KBM-7 (cell line): Measurements from ENCODE around the gene CYGB.
"Not testable (repeated sequence)": the region's sequence is repeated elsewhere in the genome, so short reads cannot be mapped to it uniquely, and the experiment has no call there.

Experiments used
- DNase-seq: peaks from one replicate; pipeline ENCODE4 v3.0.0-alpha.2; 2015
- in situ Hi-C: fragments of 300-500 bp; cut with MboI; formaldehyde crosslinking; loops from 2 replicates; pipeline ENCODE4 v1.14.3; 2020; ENCODE audit warnings: low sequenced_read_pairs, low pct_unique_long_range_greater_than_20kb, mixed read lengths

CYGB gene

DNA sequence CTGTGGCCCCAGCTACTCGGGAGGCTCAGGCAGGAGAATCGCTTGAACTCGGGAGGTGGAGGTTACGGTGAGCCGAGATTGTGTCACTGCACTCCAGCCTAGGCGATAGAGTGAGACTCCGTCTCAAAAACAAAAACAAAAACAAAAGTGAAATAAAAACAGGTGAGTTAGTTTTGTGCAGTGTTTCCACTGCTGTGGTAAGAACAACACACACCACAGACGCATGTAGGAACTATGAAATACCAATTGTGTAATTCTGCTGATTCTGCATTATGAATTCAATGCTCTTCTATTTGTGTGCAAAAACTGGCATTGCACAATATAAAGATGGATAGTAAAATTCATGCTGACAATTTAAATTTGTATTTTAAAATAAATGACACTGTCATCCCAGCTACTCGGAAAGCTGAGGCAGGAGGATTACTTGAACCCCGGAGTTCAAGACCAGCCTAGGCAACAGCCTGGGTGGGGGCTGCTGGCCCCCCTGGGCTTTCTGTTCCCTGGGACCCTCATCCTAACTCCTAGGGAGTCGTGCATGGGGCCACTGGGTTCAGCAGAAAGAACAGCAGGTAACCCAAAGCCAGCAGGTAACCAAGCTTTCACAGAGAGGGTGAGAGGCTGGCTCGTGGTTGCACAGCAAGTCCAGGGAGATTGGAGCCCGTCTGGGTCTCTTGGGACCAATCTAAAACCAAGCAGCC, 25.7 kb downstream of the CYGB start:
- in situ Hi-C loops = no loop called here

DNA sequence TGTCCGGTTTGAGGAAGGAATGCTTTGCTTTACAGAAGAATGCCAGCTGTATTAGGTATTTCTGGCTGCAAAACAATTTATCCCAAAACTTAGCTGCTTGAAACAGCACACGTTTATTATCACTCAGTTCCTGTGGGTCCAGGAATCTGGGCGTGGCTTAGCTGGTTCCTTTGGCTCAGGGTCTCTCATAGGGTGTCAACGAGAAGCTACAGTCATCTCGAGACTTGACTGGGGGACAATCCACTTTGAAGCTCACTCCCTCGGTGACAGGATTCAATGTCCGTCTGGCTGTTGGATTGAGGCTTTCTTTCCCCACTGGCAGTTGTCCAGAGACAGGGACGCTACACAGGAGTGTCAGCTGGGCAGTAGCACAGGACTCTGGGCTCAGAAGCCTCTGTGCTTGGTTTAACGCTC, 26.7 kb downstream of the CYGB start:
- in situ Hi-C loops = no loop called here
- no peak for DNase-seq

More for the DNA sequence above, 25.7 kb downstream of the CYGB start:
- no peak for DNase-seq

DNA sequence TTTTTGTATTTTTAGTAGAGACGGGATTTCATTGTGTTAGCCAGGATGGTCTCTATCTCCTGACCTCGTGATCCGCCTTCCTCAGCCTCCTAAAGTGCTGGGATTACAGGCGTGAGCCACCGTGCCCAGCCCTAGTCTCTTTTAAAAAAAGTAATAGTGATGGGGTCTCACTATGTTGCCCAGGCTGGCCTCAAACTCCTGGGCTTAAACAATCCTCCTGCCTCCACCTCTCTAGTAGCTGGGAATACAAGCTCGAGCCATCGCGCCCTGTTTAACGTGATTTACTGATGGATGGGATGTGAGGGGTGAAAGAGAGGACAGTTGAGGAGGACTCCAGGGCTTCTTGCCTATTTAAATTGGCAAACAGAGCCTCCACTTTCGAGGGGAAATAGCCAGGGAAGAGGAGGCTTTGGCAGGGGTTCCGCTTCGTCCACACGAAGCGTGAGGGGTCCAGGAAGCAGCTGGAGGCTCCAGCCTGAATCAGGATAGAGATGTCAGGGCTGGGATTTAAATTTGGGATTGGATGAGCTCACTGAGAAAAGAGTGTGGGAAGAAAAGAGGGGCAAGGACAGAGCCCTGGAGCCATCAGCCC, 28.9 kb downstream of the CYGB start:
- in situ Hi-C loops, DNase-seq: not testable (repeated sequence)

DNA sequence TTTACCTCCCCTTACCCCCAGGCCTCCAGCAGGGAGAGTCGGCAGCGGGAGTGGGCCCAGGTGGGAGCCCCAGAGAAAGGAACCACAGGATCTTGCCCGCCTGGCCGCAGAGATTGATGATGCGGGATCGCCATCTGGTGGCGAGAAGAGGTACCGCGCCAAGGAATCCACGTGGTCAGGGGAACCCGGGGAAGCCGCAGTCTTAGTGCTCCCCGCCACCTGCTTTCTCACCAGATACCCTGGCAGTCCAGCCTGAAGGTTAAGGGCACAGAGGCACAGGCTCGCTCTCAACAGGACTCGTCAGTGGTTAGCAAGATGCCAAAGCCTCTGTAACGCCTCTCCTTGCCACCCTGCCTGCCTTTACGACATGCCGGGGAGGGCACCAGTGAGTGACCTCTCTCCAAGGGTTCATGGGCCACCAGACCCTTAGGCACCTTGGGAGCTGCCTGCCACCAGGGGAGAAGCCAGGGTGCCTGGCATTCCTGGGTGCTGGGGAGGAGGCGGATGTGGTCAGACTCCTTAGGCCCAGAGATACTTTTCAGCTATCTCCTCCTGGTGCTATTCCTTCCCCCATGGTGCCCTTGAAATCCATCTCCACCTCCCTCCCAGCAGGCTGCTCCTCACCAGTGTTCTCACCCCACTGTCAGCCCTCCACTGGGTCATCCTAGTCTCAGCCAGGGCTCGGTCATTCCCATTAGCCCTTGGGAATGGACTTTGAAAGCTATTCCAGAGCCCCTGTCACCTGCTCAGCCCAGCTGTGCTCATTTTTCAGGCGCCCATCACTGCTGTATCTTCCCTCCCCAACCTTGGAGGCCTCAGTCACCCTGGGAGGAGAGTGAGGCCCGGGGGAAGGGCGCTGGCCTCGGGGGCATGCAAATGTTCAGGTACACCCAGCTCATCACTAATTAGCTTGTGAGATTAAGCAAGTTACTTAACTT, 30.8 kb downstream of the CYGB start:
- in situ Hi-C loops = no loop called here
- peak; percentile 86 for DNase-seq

DNA sequence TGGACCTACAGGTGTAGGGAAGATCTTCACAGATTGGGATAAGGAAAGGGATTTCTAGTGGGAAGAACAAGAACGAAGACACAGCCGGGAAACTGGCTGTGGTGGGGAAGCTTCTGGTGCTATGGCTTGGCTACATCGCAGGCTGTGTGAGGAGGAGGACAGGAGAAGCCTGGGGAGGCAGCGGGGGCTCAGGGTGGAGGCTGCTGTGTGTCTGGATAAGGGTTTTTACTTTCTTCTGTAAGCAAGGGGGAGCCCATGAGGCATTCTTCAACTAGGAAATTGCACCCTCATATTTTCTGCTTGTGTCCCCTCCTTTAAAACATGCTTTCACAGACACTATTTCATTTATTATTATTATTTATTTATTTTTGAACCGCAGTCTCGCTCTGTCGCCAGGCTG, 33.4 kb downstream of the CYGB start:
- in situ Hi-C loops = no loop called here
- no peak for DNase-seq

DNA sequence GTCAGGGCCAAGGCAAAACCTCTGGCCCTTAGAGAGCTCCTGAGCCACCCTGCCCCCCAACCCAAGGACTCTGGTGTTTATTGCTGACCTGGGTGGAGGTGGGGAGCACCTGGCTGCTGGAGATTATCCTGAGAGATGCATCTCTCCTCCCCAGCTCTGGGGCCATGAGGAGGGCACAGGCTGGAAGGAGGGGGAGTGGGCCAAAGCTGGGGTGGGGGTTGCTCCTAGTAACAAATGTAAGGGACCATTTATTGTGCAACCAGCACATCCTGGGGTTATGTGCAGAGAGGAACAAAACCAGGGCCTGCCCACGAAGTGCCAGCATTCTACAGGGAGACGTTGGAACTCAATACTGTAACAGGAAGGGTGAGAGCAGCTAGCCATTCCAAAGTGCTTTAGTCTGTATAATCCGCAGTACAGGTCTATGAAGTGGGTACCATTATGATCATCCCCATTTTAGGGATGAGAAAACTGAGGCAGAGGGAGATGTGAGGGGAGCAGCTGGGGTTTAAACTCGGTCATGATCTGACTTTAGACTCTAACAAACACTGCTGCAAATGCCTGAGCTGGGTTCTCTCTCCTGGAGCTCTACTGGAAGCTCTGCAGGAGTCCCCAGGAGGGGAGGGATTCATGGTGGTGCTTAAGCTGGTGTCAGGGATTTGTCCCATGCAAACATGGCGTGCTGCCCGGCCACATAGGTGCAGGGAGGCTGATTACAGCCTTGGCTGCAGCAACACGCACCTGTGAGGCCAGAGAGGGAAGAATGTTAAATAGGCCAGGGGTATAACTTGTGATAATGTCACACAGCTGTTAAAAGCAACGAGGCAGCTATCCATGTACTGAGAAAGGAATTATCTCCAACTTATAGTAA, 34.9 kb downstream of the CYGB start:
- no peak for DNase-seq
- in situ Hi-C loops = no loop called here

DNA sequence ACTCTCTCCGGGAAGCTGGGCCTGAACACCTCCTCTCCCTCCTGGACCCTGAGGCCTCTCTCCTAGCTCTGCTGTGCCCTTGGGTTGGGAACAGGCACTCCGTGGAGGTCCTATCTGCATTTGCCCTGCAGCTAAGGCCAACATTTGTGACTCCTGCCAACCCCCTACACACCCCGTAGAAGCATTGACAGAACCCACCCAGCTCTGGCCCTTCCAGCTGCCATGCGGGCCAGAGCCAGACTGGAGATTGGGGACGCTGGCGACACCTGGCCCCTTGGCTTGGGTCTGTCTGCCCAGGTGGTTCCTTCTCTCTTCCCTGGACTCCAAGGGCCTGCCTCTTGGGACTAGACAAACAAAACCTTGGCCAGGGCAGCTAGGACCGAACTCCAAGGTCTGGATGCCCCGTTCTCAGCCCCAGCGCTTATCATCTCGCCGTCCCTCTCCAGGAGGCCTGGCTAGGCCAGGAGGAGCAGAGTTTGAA, 35.6 kb downstream of the CYGB start:
- in situ Hi-C loops = no loop called here
- no peak for DNase-seq

DNA sequence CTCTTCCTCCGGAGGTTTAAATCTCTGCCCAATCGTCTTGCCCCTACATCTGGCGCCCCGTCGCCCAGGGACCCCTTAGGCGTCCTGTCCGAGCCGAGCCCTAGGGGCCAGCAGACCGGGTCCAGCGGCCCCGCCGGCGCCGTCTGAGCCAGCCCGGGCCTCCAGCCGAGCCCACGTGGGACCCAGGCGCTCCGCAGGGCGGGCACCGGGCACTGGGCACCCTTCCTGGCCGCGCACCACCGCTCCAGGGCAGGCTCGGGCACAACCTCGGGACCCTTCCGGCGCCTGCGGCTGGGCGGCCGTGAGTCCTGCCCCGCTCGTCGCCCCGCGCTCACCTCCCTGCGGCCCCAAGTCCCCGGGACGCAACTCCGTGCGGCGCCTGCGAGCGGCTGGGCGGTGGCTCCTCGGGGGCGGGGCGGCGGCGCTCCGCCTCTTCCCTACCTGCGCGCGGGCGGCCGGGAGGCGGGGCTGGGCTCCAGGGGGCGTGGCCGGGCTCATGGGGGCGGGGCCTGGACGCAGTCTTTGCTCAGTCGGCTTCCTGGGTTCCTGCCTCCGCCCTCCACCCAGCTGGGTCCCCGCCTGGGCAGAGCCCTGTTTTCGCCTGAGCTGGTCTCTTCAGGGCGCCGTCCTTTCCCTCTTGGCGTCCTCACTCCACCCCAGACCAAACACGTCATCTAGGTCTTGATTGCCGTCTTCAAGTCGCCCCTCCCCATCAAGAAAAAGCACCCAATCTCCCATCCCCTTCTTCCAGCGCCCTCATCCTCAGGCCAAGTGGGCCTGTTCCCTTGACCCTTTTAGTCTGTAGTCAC, 36.3 kb downstream of the CYGB start, which contains the start of gene RHBDF2:
Gene RHBDF2 (minus strand): TSS at position 406 of the 809 bp plus-strand sequence. CDS start 19,899 bp downstream, outside the sequence.
- in situ Hi-C loops = no loop called here
- peak; percentile 76 for DNase-seq

DNA sequence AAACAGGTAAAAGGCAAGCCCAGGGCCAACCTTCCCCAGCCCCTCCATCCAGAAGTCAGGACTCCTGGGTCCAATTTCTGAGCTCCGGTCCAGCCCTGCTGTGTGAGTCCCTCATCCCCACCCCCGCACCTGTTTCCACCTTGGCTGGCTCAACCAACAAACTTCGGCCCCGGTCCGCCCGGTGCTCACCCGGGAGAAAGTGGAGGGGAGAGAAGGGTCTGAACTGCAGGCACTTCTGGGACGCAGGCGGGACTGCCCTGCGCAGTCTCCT, 36.8 kb downstream of the CYGB start:
- DNase-seq = no peak
- in situ Hi-C loops = no loop called here

DNA sequence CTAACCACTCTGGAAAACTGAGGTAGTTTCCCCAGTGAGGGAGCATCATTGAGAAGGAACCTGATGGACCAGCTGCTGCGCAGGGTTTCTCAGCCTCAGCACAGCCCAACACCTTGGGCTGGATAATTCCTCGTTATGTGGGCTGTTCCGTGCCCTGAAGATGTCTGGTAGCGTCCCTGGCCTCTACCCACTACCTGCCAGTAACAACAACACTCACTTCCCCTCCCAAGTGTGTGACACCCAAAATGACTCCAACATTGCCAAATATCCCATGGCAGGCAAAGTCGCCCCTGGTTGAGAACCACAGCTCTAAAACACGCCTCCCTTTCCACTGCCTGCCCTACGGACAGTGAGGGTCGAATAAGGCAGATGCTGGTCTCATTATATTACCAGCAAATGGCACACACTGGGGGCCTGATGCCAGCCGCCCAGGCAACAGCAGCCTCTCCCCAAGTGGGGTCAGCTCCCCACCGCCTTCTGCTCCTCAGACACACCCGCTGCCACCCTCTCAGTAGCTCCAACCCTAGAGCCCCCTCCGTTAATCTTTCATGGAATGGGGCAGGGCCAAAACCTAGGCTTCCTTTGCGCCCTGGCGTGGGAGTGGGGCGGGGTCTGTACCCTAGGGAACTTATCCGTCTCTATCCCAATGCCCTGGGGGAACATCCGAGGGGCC, 37.3 kb downstream of the CYGB start:
- DNase-seq = no peak

DNA sequence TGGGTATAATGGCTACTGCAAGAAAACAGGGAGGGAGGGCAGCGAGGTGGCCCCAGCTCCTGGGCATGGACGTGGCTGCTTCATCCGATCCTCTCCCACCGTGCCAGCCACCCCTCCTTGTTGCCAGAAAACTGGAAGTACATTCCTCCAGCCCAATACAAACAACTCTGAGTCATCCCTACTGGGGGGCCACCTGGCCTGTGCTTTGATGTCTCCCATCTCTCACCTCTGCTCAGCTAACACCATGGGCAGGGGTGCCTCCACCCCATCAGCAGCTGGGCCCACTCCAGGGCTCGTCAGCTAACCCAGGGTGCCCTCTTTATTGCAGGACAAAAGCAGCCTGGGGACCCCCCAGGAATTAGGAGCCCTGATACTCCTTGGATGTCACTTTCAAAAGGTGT, 38.2 kb downstream of the CYGB start:
- in situ Hi-C loops = no loop called here
- DNase-seq = no peak

More for the DNA sequence above, 37.3 kb downstream of the CYGB start:
- in situ Hi-C loops = no loop called here

DNA sequence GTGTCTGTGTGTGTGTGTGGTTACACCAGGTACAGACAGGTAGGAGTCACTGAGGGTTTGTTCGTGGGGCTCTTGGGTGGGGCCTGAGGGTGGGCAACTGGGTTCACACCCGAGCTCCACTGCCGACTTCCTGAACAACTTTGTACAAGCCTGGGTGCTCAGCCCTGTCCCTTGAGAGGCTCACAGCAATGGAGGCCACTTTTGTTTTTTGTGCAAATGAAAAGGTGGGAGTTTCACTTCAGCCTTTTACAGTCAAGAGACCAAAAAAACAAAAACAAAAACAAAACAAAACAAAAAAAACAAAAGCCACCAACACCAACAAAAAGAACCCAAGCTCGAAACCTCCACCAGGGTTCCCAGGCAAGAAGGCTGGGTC, 38.6 kb downstream of the CYGB start:
- no peak for DNase-seq
- in situ Hi-C loops = no loop called here

DNA sequence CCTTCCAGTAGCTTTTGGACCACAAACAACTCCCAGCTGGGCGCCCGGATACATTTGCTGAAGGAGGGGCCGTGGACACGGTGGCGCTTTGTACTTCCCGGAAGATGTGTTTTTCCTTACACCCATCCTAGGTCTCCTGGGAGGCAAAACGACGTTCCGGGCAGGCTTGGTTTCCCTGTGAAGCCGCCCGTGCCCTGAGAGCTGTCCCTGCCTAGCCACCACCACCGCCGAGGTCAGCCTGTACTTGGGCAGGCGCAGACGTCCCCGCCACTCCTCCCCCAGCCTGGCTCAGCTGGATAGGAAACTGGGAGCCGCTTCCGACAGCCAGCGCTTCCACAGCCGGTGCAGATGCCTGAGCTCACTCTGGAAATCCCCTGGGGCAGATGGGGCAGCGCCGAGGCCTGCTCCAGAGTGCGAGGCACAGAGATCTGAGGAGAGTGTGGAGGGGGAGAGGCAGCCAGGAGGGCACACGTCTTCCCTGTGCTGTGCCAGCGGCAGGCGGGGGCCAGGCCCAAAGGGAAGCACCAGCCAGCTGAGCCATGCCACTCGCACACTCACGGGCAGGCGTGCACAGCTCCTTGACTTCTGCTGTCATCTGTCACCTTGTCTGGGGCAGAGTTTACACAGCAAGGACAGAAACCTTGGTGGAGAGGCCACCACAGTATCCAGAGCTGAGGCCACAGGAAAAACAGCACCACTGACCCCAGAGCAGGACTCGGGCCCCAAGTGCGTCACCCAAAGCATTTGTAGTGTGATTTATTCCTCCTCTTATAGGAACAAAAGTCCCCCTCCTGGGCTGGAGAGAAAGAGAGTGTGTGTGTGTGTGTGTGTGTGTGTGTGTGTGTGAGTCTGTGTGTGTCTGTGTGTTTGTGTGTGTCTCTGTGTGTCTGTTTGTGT, 39.3 kb downstream of the CYGB start:
- DNase-seq = no peak
- in situ Hi-C loops = no loop called here

DNA sequence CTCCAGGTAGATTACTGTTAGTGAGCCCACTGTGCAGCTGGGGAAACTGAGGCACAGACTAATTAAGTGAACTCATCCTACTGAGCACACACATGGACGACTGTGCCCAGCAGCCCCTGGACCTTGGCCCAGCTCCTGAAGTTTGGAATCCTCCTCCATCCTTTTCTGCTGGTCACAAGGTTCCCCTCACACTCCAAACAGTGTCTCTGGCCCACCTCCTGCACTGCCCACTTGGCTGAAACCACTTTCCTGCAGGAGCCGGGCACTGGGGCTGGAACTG, 39.9 kb downstream of the CYGB start:
- in situ Hi-C loops = no loop called here
- no peak for DNase-seq

DNA sequence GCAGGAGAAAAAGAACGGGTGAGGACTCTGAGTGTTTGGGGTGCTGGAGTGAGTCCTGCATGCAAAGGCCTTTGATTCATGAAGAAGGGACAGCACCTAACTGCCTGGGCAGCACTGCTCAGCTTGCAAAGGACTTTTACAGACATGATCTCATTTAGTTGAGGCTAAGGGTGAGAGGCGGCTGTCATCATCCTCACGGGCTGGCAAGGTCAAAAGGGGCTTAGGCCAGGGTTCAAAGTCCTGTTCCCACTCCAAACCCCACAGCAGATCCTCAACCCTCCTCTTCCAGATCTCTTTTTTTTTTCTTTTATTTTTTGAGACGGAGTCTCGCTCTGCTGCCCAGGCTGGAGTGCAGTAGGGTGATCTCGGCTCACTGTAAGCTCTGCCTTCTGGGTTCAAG, 41.0 kb downstream of the CYGB start:
- no peak for DNase-seq

DNA sequence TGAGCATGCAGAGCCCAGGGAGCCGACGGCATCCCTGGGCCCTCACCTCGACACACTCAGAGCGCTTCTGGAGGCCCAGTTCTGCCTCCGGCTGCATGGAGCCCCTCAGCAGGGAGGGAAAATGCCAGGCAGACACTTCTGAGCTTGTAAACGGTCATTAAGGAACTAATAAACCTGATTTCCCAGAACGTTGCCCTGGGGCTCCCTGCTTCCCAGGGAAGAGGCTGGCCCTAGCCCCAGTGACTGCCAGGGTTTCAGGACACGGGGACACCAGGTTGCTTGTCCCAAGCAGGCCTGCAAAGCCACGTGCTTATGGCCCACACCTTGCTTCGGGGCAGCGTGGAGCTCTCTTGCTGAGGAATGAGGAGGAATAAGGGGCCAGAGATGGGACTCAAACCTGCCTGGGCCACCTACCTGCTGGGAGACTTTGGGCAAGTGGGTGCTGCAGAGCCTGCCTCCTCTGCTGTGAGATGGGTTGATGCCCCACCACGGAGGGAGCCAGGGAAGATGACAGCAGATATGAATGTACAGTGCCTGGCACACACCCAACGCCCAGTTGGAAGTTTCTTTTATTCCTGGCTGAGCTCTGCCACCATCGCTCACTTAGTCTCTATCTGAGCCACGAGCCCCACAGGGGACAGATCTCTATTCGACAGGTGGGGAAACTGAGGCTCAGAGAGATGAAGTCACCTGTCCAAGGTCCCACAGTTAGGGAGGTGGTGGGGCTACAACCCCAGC, 41.7 kb downstream of the CYGB start:
- no peak for DNase-seq

More for the DNA sequence above, 41.0 kb downstream of the CYGB start:
- in situ Hi-C loops = no loop called here

More for the DNA sequence above, 41.7 kb downstream of the CYGB start:
- in situ Hi-C loops = no loop called here
